Peyer's patch (tissue), 4 donors: ENCODE results near the gene SLC66A2. TPM values are rescaled to one million over a fixed set of nuclear protein-coding genes. Genes with fewer than 3 reads are reported as not detected.

Experiments
- DNase-seq, 3 donors: peaks; one replicate each; pipeline ENCODE4 v3.0.0-alpha.2; 2017 to 2019
- H3K27ac ChIP-seq, 4 donors: fragments of 200-600 bp; sonication (generic); one replicate each; pipeline ENCODE4 v1.5.1; 2016 to 2019
- H3K27me3 ChIP-seq, 2 donors: fragments of 200-600 bp; sonication (generic); one replicate each; pipeline ENCODE4 v1.5.1; 2019
- H3K36me3 ChIP-seq, 3 donors: fragments of 200-600 bp; sonication (generic); one replicate each; pipeline ENCODE4 v1.5.1; 2016 to 2019
- H3K4me1 ChIP-seq, 4 donors: fragments of 200-600 bp; sonication (generic); one replicate each; pipeline ENCODE4 v1.5.1; 2016 to 2019
- H3K4me3 ChIP-seq, 4 donors: fragments of 200-600 bp; sonication (generic); 1 replicate in 3 of 4; 2 replicates in 1 of 4; pipeline ENCODE4 v1.5.1; 2016 to 2019; ENCODE audit warnings: mild to moderate bottlenecking in 1 of 4
- H3K9me3 ChIP-seq, 4 donors: fragments of 200-600 bp; sonication (generic); one replicate each; pipeline ENCODE4 v1.5.1; 2016 to 2019; ENCODE audit warnings: mild to moderate bottlenecking in 1 of 4
- POLR2A ChIP-seq, 2 donors: fragments of 450-650 bp; IDR thresholded peaks; one replicate each; pipeline ENCODE4 v1.5.1; 2017; ENCODE audit warnings: antibody characterized with exemption in 2 of 2, mild to moderate bottlenecking in 2 of 2, moderate library complexity in 2 of 2
- total RNA-seq, 4 donors: library from RNA; depleted of rRNA; stranded (reverse); fragments of >200 nt; gene quantifications; one replicate each; pipeline ENCODE4 v1.1.0, GENCODE V29; 2016
- TF ChIP-seq, protein P1 (sequence below), 6 experiments: fragments of 450-650 bp in 4 of 6; fragments of 200-600 bp in 2 of 6; sonication (generic) in 1 of 6; IDR thresholded peaks; one replicate each; pipeline ENCODE4 v1.5.1; 2017 to 2019; ENCODE audit warnings: antibody characterized with exemption in 6 of 6, mild to moderate bottlenecking in 3 of 6, moderate library complexity in 1 of 6

Gene SLC66A2
- total RNA-seq, 4 donors from 2014 or later: 28.0 to 41.4 (median 34.9) TPM

DNA sequence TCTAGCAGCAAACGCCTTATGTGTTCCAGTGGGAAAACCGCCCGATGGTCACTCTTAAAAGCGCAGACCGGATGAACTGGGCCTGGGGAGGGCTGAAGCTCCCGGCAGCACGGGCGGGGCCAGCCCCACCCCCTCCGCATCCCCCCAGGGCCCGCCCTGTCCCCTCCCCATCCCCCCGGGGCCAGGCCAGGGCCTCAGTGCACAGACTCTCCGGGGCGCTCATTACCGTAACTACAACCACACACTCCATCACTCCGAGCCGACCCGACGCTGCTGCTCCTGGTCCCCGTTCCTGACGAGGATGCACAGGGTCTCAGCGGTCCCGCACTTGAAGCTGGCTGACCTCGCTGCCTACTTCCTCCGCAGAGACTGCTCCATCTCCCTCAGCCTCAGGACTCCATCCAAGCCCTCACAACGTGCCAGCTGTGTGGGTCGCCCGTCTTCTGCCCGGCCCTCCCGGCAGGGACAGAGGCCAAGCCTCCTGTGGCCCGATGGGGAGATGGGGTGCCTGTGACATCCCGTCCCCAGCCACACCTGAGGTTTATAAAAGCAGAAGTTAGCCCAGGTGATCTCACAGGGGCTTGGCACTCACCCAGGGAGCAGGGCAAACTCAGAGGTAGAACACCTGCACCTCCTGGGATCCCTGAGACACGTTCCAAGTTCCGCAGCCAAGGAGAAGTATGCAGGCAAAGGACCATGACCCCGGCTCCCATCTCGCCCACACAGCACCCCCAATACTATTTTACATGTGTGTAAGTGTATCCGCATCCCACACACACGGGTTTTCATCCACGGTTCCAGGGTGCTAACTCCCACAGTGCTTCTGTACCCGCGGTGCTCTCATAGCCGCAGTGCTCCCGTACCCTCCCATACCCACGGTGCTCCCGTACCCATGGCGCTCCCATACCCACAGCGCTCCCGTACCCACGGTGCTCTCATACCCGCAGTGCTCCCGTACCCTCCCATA is 36.0 kb downstream of the SLC66A2 start:
- no peak overlapping the region for H3K4me3 ChIP-seq
- DNase-seq: peak in 1 of 3 donors; percentile 46
- TF ChIP-seq, protein P1, sequence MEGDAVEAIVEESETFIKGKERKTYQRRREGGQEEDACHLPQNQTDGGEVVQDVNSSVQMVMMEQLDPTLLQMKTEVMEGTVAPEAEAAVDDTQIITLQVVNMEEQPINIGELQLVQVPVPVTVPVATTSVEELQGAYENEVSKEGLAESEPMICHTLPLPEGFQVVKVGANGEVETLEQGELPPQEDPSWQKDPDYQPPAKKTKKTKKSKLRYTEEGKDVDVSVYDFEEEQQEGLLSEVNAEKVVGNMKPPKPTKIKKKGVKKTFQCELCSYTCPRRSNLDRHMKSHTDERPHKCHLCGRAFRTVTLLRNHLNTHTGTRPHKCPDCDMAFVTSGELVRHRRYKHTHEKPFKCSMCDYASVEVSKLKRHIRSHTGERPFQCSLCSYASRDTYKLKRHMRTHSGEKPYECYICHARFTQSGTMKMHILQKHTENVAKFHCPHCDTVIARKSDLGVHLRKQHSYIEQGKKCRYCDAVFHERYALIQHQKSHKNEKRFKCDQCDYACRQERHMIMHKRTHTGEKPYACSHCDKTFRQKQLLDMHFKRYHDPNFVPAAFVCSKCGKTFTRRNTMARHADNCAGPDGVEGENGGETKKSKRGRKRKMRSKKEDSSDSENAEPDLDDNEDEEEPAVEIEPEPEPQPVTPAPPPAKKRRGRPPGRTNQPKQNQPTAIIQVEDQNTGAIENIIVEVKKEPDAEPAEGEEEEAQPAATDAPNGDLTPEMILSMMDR (IDR thresholded peaks at IDR 0.05): no peak
- no peak for TF ChIP-seq POLR2A (IDR thresholded peaks at IDR 0.05)
- H3K27me3 ChIP-seq: no peaks in the 10 kb centered on the region
- no peaks in the 10 kb centered on the region for H3K9me3 ChIP-seq
- no peak overlapping the region for H3K27ac ChIP-seq
- H3K36me3 ChIP-seq: peaks cover 0 to 43% (median 0%) of the 10 kb centered on the region in 3 donors
- no peaks in the 10 kb centered on the region for H3K4me1 ChIP-seq

DNA sequence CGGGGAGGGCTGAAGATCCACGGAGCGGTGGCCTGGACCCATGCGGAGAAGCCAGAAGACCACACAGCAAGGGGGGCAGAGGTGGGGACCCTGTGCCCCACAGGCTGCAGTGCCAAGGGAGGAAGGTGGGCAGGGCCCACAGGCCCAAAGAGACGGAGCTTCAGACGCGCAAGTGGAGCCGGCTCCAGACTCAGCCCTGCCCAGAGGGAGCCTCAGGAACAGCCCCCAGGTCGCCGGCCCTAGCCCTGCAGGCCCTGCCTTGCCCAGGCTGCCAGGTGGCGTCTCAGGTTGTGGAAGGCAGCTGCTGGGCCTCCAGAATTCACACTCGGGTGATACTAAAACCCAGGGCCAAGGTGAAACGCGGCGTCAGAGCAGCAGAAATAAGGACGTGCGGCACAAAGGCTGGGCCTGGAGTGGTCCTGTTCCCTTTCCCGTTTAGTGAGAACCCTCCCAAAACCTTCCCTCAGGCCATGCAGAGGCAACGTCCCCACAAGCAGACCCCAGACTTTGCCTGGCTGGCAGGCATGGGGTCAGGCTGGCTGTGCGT is 36.8 kb downstream of the SLC66A2 start:
- TF ChIP-seq POLR2A (IDR thresholded peaks at IDR 0.05): no peak
- TF ChIP-seq, protein P1 (IDR thresholded peaks at IDR 0.05): no peak
- no peak overlapping the region for H3K27ac ChIP-seq
- no peak overlapping the region for H3K4me3 ChIP-seq
- no peaks in the 10 kb centered on the region for H3K27me3 ChIP-seq
- peak in 1 of 3 donors; percentile 32 for DNase-seq
- no peaks in the 10 kb centered on the region for H3K4me1 ChIP-seq
- peaks cover 0 to 43% (median 0%) of the 10 kb centered on the region in 3 donors for H3K36me3 ChIP-seq
- H3K9me3 ChIP-seq: no peaks in the 10 kb centered on the region

DNA sequence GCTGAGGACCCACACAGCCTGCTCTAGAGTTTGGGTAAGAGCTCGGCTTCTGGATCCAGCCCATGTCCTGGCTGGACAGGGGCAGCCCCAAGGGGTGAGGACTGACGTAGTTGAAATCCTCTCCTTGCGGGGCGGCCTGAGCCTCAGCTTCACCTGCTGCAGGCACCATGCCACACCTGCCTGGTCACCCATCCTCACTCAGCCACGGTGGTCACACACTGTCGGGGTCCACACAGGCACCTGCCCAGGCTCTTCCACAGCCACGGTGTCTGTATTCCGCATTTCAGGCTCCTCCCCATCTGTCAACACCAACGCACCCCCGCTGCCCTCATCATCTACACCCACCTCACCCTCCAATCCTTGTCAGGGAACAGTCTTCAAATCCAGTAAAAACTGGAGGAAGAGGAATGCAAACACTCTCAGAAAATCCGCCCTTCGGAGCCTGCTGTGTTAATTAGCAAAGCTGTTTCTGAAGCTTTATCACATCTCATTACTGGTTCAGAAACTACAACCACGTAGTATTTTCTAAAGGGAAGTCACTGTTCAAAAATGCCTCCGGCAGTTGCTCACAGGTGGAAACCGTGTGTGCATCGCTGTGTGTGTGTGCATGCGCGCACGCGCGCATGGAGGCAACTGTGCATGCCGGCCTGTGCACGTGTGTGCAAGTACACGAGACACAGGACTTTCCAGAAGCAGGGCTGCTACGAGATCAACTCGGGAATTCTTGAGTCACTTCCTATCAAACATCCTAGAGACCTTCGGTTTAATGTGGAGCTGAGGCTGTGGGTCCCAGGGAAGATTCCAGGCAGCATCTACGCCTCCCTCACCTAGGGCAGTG is 38.2 kb downstream of the SLC66A2 start:
- TF ChIP-seq POLR2A (IDR thresholded peaks at IDR 0.05): no peak
- TF ChIP-seq, protein P1 (IDR thresholded peaks at IDR 0.05): no peak
- Histone ChIP-seq H3K27ac (no peak overlapping the region), H3K9me3 (no peaks in the 10 kb centered on the region), H3K4me3 (no peak overlapping the region), H3K36me3 (peaks cover 0 to 35% (median 0%) of the 10 kb centered on the region in 3 donors), H3K4me1 (no peaks in the 10 kb centered on the region), H3K27me3 (no peaks in the 10 kb centered on the region)
- DNase-seq: no peak

DNA sequence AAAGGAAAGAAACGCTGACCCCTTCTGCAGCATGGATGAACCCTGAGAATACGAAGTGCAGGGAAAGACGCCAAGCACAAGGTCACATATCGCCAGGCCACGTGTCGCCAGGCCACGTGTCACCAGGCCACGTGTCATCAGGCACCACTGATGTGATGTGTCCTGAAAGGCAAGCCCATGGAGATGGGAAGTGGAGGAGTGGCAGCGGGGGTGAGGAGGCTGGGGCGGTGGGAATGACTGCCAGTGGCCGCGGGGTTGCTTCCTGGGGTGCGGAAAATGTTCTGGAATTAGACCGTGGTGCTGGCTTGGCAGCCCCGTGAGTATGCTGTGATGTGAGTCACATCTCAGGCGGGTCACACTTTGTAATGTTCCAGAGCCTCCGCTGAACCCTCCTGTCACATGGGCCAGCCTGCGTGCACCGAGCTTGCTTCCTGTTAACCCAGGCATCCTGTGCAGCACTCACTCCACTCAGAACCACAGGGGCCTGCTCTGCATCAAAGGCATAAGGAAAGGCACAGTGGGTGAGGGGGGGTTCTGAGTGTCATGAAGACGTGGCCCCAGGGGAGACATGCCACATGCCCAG is 39.0 kb downstream of the SLC66A2 start:
- Histone ChIP-seq H3K9me3 (no peaks in the 10 kb centered on the region), H3K36me3 (peaks cover 0 to 34% (median 0%) of the 10 kb centered on the region in 3 donors), H3K27me3 (no peaks in the 10 kb centered on the region), H3K4me1 (no peaks in the 10 kb centered on the region), H3K4me3 (no peak overlapping the region), H3K27ac (no peak overlapping the region)
- TF ChIP-seq, protein P1 (IDR thresholded peaks at IDR 0.05): no peak
- TF ChIP-seq POLR2A (IDR thresholded peaks at IDR 0.05): no peak
- DNase-seq: peak in 1 of 3 donors; percentile 43
